ENCODE measurements around the gene TMEM252. TPM values are rescaled to one million over a fixed set of nuclear protein-coding genes. Genes with fewer than 3 reads are reported as not detected.

The TMEM252 gene
- total and polyA plus RNA-seq, 12 donors: 0.03 to 0.51 TPM; not detected in 10

DNA sequence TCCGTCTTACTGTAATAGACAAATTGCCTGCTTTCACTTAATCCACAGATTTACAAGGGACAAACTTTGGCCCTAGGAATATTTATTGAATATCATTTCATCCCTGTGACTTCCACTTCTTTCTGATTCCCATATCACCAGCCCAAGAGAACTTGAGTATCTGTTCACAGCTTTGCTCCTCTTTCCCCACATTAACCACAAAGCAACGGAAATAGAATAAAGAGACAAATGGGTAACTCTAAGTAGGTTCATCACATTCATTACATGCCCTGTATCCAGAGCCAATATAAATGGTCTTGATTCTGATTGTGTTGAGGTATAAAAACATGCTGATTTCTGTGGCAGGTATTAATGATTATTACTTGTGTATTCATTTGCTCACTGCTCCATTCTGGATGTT is 41.9 kb downstream of the TMEM252 start:
- intact Hi-C loops (cut with DNase I): loop anchor here in 3 of 10 donors (5.0 to 10.0 kb wide), 3 partner anchors 37 to 144 kb away; partner anchors contain the start of gene PGM5 (in 1 of the 3)
- Histone ChIP-seq H3K9me3 (no peaks in the 10 kb centered on the region), H3K27ac (peak overlapping the region in 5 of 10 donors; percentile 5 to 89 (median 61)), H3K36me3 (peaks cover 0 to 57% (median 6%) of the 10 kb centered on the region in 9 donors), H3K4me3 (no peak overlapping the region), H3K27me3 (no peaks in the 10 kb centered on the region), H3K4me1 (peaks cover 6 to 87% (median 62%) of the 10 kb centered on the region in 9 donors)
- DNase-seq: no peak
- no peak for ATAC-seq
- 86 to 96% methylated on average over 2 of the region's 2 CpGs for WGBS, 2 donors
- TF ChIP-seq, protein P1, sequence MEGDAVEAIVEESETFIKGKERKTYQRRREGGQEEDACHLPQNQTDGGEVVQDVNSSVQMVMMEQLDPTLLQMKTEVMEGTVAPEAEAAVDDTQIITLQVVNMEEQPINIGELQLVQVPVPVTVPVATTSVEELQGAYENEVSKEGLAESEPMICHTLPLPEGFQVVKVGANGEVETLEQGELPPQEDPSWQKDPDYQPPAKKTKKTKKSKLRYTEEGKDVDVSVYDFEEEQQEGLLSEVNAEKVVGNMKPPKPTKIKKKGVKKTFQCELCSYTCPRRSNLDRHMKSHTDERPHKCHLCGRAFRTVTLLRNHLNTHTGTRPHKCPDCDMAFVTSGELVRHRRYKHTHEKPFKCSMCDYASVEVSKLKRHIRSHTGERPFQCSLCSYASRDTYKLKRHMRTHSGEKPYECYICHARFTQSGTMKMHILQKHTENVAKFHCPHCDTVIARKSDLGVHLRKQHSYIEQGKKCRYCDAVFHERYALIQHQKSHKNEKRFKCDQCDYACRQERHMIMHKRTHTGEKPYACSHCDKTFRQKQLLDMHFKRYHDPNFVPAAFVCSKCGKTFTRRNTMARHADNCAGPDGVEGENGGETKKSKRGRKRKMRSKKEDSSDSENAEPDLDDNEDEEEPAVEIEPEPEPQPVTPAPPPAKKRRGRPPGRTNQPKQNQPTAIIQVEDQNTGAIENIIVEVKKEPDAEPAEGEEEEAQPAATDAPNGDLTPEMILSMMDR (IDR thresholded peaks at IDR 0.05): no peak

DNA sequence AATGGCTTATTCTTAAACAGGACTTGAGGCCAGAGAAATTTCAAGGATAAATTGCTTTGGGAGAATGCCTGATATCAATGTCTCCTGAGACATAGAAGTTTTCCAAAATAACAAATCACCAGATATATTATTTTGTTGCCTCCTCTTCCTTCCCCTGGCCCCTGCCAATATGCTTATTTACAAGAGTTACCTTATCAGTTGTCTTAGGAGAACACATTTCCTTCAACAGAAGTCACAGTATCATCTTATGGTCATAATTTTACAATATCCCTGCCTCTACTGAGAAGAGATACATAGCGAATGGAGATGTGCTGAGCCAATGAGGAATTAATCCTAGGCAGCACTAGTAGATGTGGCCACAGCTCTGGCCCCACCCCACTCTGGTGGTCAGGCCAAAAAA is 43.1 kb downstream of the TMEM252 start:
- DNase-seq (no peak), ATAC-seq (no peak)
- Histone ChIP-seq H3K4me1 (peaks cover 6 to 95% (median 66%) of the 10 kb centered on the region in 9 donors), H3K27ac (peak overlapping the region in 3 of 10 donors; percentile 6 to 89 (median 16)), H3K36me3 (peaks cover 0 to 53% (median 6%) of the 10 kb centered on the region in 9 donors), H3K27me3 (no peaks in the 10 kb centered on the region), H3K4me3 (no peak overlapping the region), H3K9me3 (no peaks in the 10 kb centered on the region)
- intact Hi-C loops (cut with DNase I): loop anchor here in 3 of 10 donors (5.0 to 10.0 kb wide), 3 partner anchors 35 to 143 kb away; partner anchors contain the start of gene PGM5 (in 1 of the 3)
- TF ChIP-seq, protein P1 (IDR thresholded peaks at IDR 0.05): no peak
- WGBS, 2 donors: 69 to 80% methylated on average over 1 of the region's 1 CpG

DNA sequence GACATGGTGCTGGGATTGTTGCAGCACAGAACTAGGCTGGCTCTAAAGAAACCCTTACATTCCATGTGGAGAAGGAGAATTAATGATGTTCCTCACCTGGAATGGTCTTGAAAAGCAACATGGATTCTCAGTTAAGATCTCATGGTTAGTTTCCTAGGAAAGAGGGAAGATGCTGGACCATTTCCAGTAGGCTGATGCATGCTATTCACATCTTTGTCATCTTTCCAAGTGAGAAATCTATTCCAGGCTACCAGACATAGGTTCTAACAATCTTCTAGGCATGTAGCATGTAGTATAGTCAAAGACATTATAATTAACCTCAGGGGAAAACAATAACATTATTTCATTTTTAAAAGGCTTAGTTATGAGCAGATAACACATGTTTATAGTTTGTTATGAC is 44.3 kb downstream of the TMEM252 start:
- no peak overlapping the region for H3K4me3 ChIP-seq
- H3K27ac ChIP-seq: peak overlapping the region in 1 of 10 donors; percentile 60
- DNase-seq (no peak), ATAC-seq (no peak)
- no peaks in the 10 kb centered on the region for H3K9me3 ChIP-seq
- TF ChIP-seq, protein P1 (IDR thresholded peaks at IDR 0.05): no peak
- intact Hi-C loops (cut with DNase I): loop anchor here in 3 of 10 donors (5.0 to 10.0 kb wide), 3 partner anchors 34 to 142 kb away; partner anchors contain the start of gene PGM5 (in 1 of the 3)
- peaks cover 6 to 89% (median 54%) of the 10 kb centered on the region in 9 donors for H3K4me1 ChIP-seq
- peaks cover 0 to 56% (median 6%) of the 10 kb centered on the region in 9 donors for H3K36me3 ChIP-seq
- H3K27me3 ChIP-seq: no peaks in the 10 kb centered on the region

DNA sequence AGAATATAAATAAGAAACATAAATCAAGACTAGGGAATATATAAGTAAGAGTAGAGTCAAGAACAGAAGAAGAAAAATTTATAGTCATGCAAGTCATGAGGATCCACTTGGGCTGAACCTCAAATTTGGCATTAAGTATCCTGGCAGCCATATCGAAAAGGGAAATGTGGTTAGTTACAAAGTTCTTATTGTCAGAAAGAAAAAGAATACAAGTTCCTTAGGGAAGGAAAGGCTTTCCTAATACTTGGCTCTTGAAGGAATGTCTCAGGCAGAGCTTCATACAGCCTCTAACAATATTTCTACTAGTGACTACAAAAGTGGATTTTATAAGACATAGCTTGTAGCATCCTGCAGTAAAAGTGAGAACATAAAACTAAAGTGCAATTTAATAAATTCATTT is 45.4 kb downstream of the TMEM252 start:
- TF ChIP-seq, protein P1 (IDR thresholded peaks at IDR 0.05): no peak
- H3K36me3 ChIP-seq: peaks cover 0 to 53% (median 6%) of the 10 kb centered on the region in 9 donors
- H3K4me1 ChIP-seq: peaks cover 0 to 78% (median 43%) of the 10 kb centered on the region in 9 donors
- H3K4me3 ChIP-seq: no peak overlapping the region
- WGBS, 2 donors: 72 to 76% methylated on average over 1 of the region's 1 CpG
- DNase-seq (no peak), ATAC-seq (no peak)
- H3K27ac ChIP-seq: peak overlapping the region in 2 of 10 donors; percentile 16 to 60
- intact Hi-C loops (cut with DNase I): loop anchor here in 3 of 10 donors (5.0 to 10.0 kb wide), 3 partner anchors 33 to 140 kb away; partner anchors contain the start of gene PGM5 (in 1 of the 3)
- H3K27me3 ChIP-seq: no peaks in the 10 kb centered on the region
- no peaks in the 10 kb centered on the region for H3K9me3 ChIP-seq
